ENCODE data around the gene PPP1R11.

The PPP1R11 gene

GRCh38 chr6:30063315-30063714 is 3.7 kb upstream of the PPP1R11 start:
- no peak for DNase-seq (ENCODE audit: extremely low spot score)
- ChIA-PET CTCF (no interaction called here), POLR2A (interaction anchor here (1.0 kb wide), 1 partner anchor 68 kb away, joined by 3 read pairs; no protein-coding TSS in a partner anchor)
- TF ChIP-seq ARNT (IDR thresholded peaks at IDR 0.05), result no peak
- TF ChIP-seq PKNOX1 (IDR thresholded peaks at IDR 0.05), result no peak

GRCh38 chr6:30066082-30066481 is 916 bp upstream of the PPP1R11 start:
- POLR2A ChIA-PET, result interaction anchor here (0.9 to 2.4 kb wide), 5 partner anchors 11 to 433 kb away, joined by 3 to 11 read pairs (median 3); partner anchors contain the start of genes GABBR1 and TRIM26
- no peak for TF ChIP-seq ZNF384 (IDR thresholded peaks at IDR 0.05)
- TF ChIP-seq HDGF (IDR thresholded peaks at IDR 0.05; ENCODE audit: borderline replicate concordance), result no peak
- TF ChIP-seq ELF4 (IDR thresholded peaks at IDR 0.05), result no peak
- no peak for TF ChIP-seq CTBP1 (IDR thresholded peaks at IDR 0.05; ENCODE audit: borderline replicate concordance)
- TF ChIP-seq FOXK2 (IDR thresholded peaks at IDR 0.05), result no peak
- TF ChIP-seq BHLHE40 (IDR thresholded peaks at IDR 0.05; ENCODE audit: borderline replicate concordance), result no peak
- TF ChIP-seq L3MBTL2 (conservative IDR thresholded peaks at IDR 0.05), result no peak
- no peak for TF ChIP-seq SP1 (IDR thresholded peaks at IDR 0.05)
- no peak for TF ChIP-seq ARNT (IDR thresholded peaks at IDR 0.05)
- TF ChIP-seq NFRKB (IDR thresholded peaks at IDR 0.05), result no peak
- no peak for TF ChIP-seq FOXM1 (IDR thresholded peaks at IDR 0.05; ENCODE audit: borderline replicate concordance)
- no peak for TF ChIP-seq SUZ12 (IDR thresholded peaks at IDR 0.05)
- TF ChIP-seq FOXA1 (IDR thresholded peaks at IDR 0.05), result no peak
- TF ChIP-seq LEF1 (IDR thresholded peaks at IDR 0.05; ENCODE audit: borderline replicate concordance), result no peak
- no peak for TF ChIP-seq PKNOX1 (IDR thresholded peaks at IDR 0.05)
- no peak for TF ChIP-seq TARDBP (IDR thresholded peaks at IDR 0.05)
- CTCF ChIA-PET, result interaction anchor here (0.6 to 1.4 kb wide), 3 partner anchors 29 to 413 kb away, joined by 3 to 4 read pairs (median 4); no protein-coding TSS in a partner anchor
- DNase-seq (ENCODE audit: extremely low spot score), result no peak

GRCh38 chr6:30067460-30068139 is 602 bp downstream of the PPP1R11 start:
- ChIA-PET POLR2A (interaction anchor here (0.9 to 2.4 kb wide), 4 partner anchors 34 to 145 kb away, joined by 3 to 11 read pairs (median 5); partner anchors contain the start of gene TRIM26), CTCF (no interaction called here)
- TF ChIP-seq SUZ12 (IDR thresholded peaks at IDR 0.05) (no peak), SP1 (IDR thresholded peaks at IDR 0.05) (no peak), NFRKB (IDR thresholded peaks at IDR 0.05) (no peak), ARNT (IDR thresholded peaks at IDR 0.05) (no peak), PKNOX1 (IDR thresholded peaks at IDR 0.05) (no peak), HDGF (IDR thresholded peaks at IDR 0.05; ENCODE audit: borderline replicate concordance) (no peak), FOXM1 (IDR thresholded peaks at IDR 0.05; ENCODE audit: borderline replicate concordance) (no peak)
- no peak for DNase-seq (ENCODE audit: extremely low spot score)

- ChIA-PET POLR2A (interaction anchor here (2.4 kb wide), 1 partner anchor 11 kb away, joined by 10 read pairs; the partner anchor contains the start of gene POLR1H), CTCF (no interaction called here)
These were observed 4.3 kb downstream of the PPP1R11 start for GRCh38 chr6:30071081-30071818.

GRCh38 chr6:30071858-30072257 is 4.9 kb downstream of the PPP1R11 start:
- POLR2A ChIA-PET, result no interaction called here
- CTCF ChIA-PET, result no interaction called here
- no peak for DNase-seq (ENCODE audit: extremely low spot score)
- TF ChIP-seq CTBP1 (IDR thresholded peaks at IDR 0.05; ENCODE audit: borderline replicate concordance), result no peak

More at GRCh38 chr6:30071081-30071818, 4.3 kb downstream of the PPP1R11 start:
- DNase-seq (ENCODE audit: extremely low spot score), result no peak
- TF ChIP-seq FOXK2 (IDR thresholded peaks at IDR 0.05), result no peak
- no peak for TF ChIP-seq L3MBTL2 (conservative IDR thresholded peaks at IDR 0.05)
- TF ChIP-seq ELF4 (IDR thresholded peaks at IDR 0.05), result no peak
- no peak for TF ChIP-seq ZNF384 (IDR thresholded peaks at IDR 0.05)
- TF ChIP-seq HDGF (IDR thresholded peaks at IDR 0.05; ENCODE audit: borderline replicate concordance), result no peak
- TF ChIP-seq PKNOX1 (IDR thresholded peaks at IDR 0.05), result no peak
- no peak for TF ChIP-seq TARDBP (IDR thresholded peaks at IDR 0.05)
- TF ChIP-seq SP1 (IDR thresholded peaks at IDR 0.05), result no peak
- no peak for TF ChIP-seq FOXA1 (IDR thresholded peaks at IDR 0.05)
- TF ChIP-seq LEF1 (IDR thresholded peaks at IDR 0.05; ENCODE audit: borderline replicate concordance), result no peak
- TF ChIP-seq FOXM1 (IDR thresholded peaks at IDR 0.05; ENCODE audit: borderline replicate concordance), result no peak
- TF ChIP-seq ARNT (IDR thresholded peaks at IDR 0.05), result no peak
- no peak for TF ChIP-seq CTBP1 (IDR thresholded peaks at IDR 0.05; ENCODE audit: borderline replicate concordance)
- no peak for TF ChIP-seq BHLHE40 (IDR thresholded peaks at IDR 0.05; ENCODE audit: borderline replicate concordance)
- no peak for TF ChIP-seq NFRKB (IDR thresholded peaks at IDR 0.05)

Measured in HEK293T (cell line).